ENCODE measurements around the gene RAI14. TPM values are rescaled to one million over a fixed set of nuclear protein-coding genes. Genes with fewer than 3 reads are reported as not detected.

The RAI14 gene
- total RNA-seq, 3 donors from 2014 or later: 12.5 to 38.7 (median 22.4) TPM

- H3K27me3 ChIP-seq: no peaks in the 10 kb centered on the region
- no peak for DNase-seq (ENCODE audit: low spot score in 2 of 2)
- H3K9me3 ChIP-seq: no peaks in the 10 kb centered on the region
- no peaks in the 10 kb centered on the region for H3K4me1 ChIP-seq
- TF ChIP-seq POLR2AphosphoS5 (IDR thresholded peaks at IDR 0.05) (no peak), CTCF (IDR thresholded peaks at IDR 0.05) (no peak), POLR2A (IDR thresholded peaks at IDR 0.05) (no peak)
- intact Hi-C loops (cut with DNase I; ENCODE audit: low total_unique reads): no loop called here
- H3K4me3 ChIP-seq: no peak overlapping the region
- H3K27ac ChIP-seq: no peak overlapping the region
- H3K36me3 ChIP-seq: no peaks in the 10 kb centered on the region
Observed at GRCh38 chr5:34626751-34627150, 29.4 kb upstream of the RAI14 start.

- H3K9me3 ChIP-seq: no peaks in the 10 kb centered on the region
- no peak for DNase-seq (ENCODE audit: low spot score in 2 of 2)
- H3K4me1 ChIP-seq: no peaks in the 10 kb centered on the region
- intact Hi-C loops (cut with DNase I; ENCODE audit: low total_unique reads): no loop called here
- no peaks in the 10 kb centered on the region for H3K27me3 ChIP-seq
- H3K4me3 ChIP-seq: no peak overlapping the region
- H3K27ac ChIP-seq: no peak overlapping the region
- no peak for TF ChIP-seq POLR2A (IDR thresholded peaks at IDR 0.05)
- no peaks in the 10 kb centered on the region for H3K36me3 ChIP-seq
Observed at GRCh38 chr5:34627794-34628193, 28.3 kb upstream of the RAI14 start.

- no peak for TF ChIP-seq CTCF (IDR thresholded peaks at IDR 0.05)
- no peaks in the 10 kb centered on the region for H3K36me3 ChIP-seq
Observed at GRCh38 chr5:34628373-34628772, 27.8 kb upstream of the RAI14 start.

GRCh38 chr5:34630596-34630995, 25.5 kb upstream of the RAI14 start:
- intact Hi-C loops (cut with DNase I; ENCODE audit: low total_unique reads): no loop called here
- TF ChIP-seq POLR2AphosphoS5 (IDR thresholded peaks at IDR 0.05): no peak
- TF ChIP-seq CTCF (IDR thresholded peaks at IDR 0.05): no peak
- no peak for TF ChIP-seq POLR2A (IDR thresholded peaks at IDR 0.05)

More at GRCh38 chr5:34628373-34628772, 27.8 kb upstream of the RAI14 start:
- DNase-seq (ENCODE audit: low spot score in 2 of 2): no peak
- no peaks in the 10 kb centered on the region for H3K27me3 ChIP-seq
- no peaks in the 10 kb centered on the region for H3K9me3 ChIP-seq
- H3K4me1 ChIP-seq: no peaks in the 10 kb centered on the region
- intact Hi-C loops (cut with DNase I; ENCODE audit: low total_unique reads): no loop called here
- no peak overlapping the region for H3K4me3 ChIP-seq
- H3K27ac ChIP-seq: no peak overlapping the region

GRCh38 chr5:34632807-34633422, 23.2 kb upstream of the RAI14 start:
- TF ChIP-seq POLR2A (IDR thresholded peaks at IDR 0.05): no peak
- no peak for TF ChIP-seq CTCF (IDR thresholded peaks at IDR 0.05)
- TF ChIP-seq POLR2AphosphoS5 (IDR thresholded peaks at IDR 0.05): no peak
- no peaks in the 10 kb centered on the region for H3K36me3 ChIP-seq
- no peaks in the 10 kb centered on the region for H3K4me1 ChIP-seq
- intact Hi-C loops (cut with DNase I; ENCODE audit: low total_unique reads): no loop called here
- H3K27me3 ChIP-seq: no peaks in the 10 kb centered on the region
- H3K9me3 ChIP-seq: no peaks in the 10 kb centered on the region
- H3K4me3 ChIP-seq: no peak overlapping the region
- no peak overlapping the region for H3K27ac ChIP-seq
- DNase-seq (ENCODE audit: low spot score in 2 of 2): no peak

More at GRCh38 chr5:34630596-34630995, 25.5 kb upstream of the RAI14 start:
- no peaks in the 10 kb centered on the region for H3K36me3 ChIP-seq
- no peak overlapping the region for H3K27ac ChIP-seq
- no peak for DNase-seq (ENCODE audit: low spot score in 2 of 2)
- H3K4me3 ChIP-seq: no peak overlapping the region
- no peaks in the 10 kb centered on the region for H3K4me1 ChIP-seq
- no peaks in the 10 kb centered on the region for H3K9me3 ChIP-seq
- no peaks in the 10 kb centered on the region for H3K27me3 ChIP-seq
